Activated naive CD4-positive, alpha-beta T cell treated with anti-CD3 and anti-CD28 coated beads, Interleukin-2, amount 50 U/mL, for 72 hours (primary cell): Measurements from ENCODE around the gene CYP2R1. TPM values are rescaled to one million over a fixed set of nuclear protein-coding genes. Genes with fewer than 3 reads are reported as not detected.

Source experiments
- ATAC-seq, 2 donors: fragments of 150-1000 bp; cut with Tn5 transposase; 2 replicates each; pipeline ENCODE4 v1.10.0; 2021; ENCODE audit warnings: mild to moderate bottlenecking in 2 of 2, moderate library complexity in 2 of 2
- DNase-seq, 2 donors: peaks; one replicate each; pipeline ENCODE4 v3.0.0; 2021 to 2022; ENCODE audit warnings: low spot score in 2 of 2
- H3K27ac Mint-ChIP-seq, 2 donors: one replicate each; pipeline ENCODE4 v1.8.0; 2022; ENCODE audit warnings: mild to moderate bottlenecking in 2 of 2, mixed read lengths in 2 of 2
- H3K36me3 Mint-ChIP-seq, 2 donors: one replicate each; pipeline ENCODE4 v1.8.0; 2022; ENCODE audit warnings: mixed read lengths in 2 of 2
- H3K9me3 Mint-ChIP-seq, 2 donors: one replicate each; pipeline ENCODE4 v1.8.0; 2022; ENCODE audit warnings: mixed read lengths in 2 of 2
- total RNA-seq, 2 donors: library from RNA; stranded (reverse); gene quantifications; one replicate each; pipeline ENCODE4 v1.2.3, GENCODE V29; 2022

Gene CYP2R1
- total RNA-seq, 2 donors from 2014 or later, result 5.1 to 20.6 TPM

DNA sequence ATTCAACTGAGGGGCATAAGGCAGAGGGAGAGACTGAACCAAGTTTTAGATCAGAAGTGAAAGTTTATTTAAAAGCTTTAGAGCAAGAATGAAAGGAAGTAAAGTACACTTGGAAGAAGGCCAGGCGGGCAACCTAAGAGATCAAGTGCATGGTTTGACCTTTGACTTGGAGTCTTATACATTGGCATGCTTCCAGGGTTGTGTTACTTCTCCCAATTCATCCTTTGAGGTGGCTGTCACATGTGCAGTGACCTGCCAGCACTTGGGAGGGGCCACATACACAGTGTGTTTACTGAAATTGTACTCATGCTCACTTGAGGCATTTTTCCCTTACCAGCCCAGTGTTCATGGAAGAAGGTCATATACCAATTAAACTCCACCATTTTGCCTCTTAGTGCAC, 30.4 kb downstream of the CYP2R1 start:
- DNase-seq, result no peak
- peak overlapping the region in 1 of 2 donors; percentile 46 for H3K27ac Mint-ChIP-seq
- peaks cover 13 to 18% of the 10 kb centered on the region in 2 donors for H3K9me3 Mint-ChIP-seq
- ATAC-seq, result no peak
- H3K36me3 Mint-ChIP-seq, result peaks cover 34 to 43% of the 10 kb centered on the region in 2 donors

DNA sequence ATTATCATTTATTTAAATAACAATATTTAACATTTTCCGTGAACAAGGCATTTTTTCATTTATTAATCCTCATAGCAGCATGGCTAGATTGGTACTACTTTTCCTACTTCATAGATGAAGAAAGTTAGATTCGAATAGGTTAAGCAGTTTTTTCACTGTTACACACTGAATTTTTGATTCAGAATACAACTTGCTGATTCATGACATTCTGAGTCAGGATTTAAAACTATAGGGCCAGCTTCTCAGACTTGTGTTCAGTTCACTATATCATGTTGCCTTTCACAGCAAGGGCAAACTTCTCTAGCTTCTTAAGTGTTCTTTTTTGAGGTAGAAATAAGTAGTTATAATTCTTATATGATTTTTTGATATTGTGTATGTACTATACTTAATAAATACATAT, 31.5 kb downstream of the CYP2R1 start:
- Mint-ChIP-seq H3K36me3 (peaks cover 34 to 54% of the 10 kb centered on the region in 2 donors), H3K27ac (no peak overlapping the region), H3K9me3 (peaks cover 13 to 21% of the 10 kb centered on the region in 2 donors)
- ATAC-seq (no peak), DNase-seq (no peak)

DNA sequence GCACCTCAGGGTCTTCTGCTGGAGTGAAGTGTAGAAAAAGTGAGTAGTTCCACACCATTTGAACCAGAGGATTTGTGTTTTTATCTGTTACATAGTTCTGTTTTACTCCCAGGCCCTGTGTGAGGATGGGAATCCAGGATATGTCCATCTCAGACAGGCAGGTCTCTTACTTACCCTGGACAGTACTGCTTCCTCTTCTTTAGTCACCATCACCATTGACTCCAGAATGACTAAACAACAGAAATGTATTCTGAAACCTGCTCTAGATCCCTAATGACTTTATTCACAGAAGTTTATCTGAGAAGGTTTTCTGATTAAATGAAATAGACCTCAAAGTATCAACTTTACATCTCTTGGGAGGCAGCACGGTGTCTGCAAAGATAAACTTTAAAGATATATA, 33.6 kb downstream of the CYP2R1 start:
- ATAC-seq, result peak in 1 of 2 donors; percentile 41
- no peak overlapping the region for H3K27ac Mint-ChIP-seq
- no peak for DNase-seq

DNA sequence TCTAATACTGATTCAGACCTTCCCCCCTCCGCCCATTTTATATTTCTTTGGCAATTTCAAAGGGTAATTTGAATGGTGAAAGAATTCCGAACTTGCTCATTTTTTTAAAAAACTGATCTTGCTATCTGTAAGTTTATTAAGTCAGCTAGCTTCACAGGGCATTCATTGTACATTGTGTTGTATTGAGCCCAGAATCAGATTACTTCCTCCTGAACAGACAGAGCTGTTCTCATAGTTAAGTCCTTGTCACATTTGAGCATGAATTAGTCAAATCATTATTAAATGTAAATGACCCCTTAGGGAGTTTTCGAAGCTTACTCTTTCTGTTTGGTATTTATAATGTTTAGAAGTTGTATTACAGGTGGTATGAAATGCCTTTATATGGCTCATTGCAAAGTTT, 34.4 kb downstream of the CYP2R1 start:
- no peak for DNase-seq
- peaks cover 0 to 9% of the 10 kb centered on the region in 2 donors for H3K9me3 Mint-ChIP-seq
- H3K27ac Mint-ChIP-seq, result no peak overlapping the region
- peaks cover 12 to 56% of the 10 kb centered on the region in 2 donors for H3K36me3 Mint-ChIP-seq
- no peak for ATAC-seq

More for the DNA sequence above, 33.6 kb downstream of the CYP2R1 start:
- Mint-ChIP-seq H3K9me3 (peaks cover 5 to 14% of the 10 kb centered on the region in 2 donors), H3K36me3 (peaks cover 19 to 56% of the 10 kb centered on the region in 2 donors)

DNA sequence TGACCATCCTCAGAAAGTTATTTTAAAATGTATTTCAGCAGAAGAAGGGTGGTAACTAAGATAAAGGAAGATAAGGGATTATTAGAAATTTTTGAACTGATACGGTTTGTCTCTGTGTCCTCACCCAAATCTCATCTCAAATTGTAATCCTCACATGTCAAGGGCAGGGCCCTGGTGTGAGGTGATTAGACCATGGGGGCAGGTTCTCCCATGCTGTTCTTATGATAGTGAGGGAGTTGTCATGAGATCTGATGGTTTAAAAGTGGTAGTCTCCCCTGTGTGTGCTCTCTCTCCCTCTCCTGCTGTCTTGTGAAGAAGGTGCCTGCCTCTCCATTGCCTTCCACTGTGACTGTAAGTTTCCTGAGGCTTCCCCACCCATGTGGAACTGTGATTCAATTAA, 36.1 kb downstream of the CYP2R1 start:
- no peak for DNase-seq
- H3K27ac Mint-ChIP-seq, result peak overlapping the region in 1 of 2 donors; percentile 74
- peaks cover 0 to 55% of the 10 kb centered on the region in 2 donors for H3K36me3 Mint-ChIP-seq

DNA sequence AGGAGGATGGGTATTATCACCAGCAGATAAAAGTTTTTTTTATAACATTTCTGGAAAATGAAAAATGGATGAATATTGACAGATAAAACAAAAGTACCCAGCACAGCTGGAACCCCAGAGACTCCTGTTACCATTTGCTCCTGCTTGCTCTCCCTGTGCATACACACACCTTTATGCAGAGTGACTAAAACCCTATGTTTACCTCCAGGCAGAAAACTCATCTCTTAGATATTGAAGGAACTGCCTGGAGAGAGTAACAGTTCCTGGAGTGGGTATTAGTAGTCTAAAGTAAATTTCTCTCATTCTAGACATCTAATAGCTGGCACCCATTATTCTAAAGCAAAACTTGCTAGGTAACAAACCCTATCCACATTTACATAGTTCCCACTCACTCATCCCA, 38.0 kb downstream of the CYP2R1 start:
- no peak for ATAC-seq
- H3K36me3 Mint-ChIP-seq, result peaks cover 0 to 54% of the 10 kb centered on the region in 2 donors

More for the DNA sequence above, 36.1 kb downstream of the CYP2R1 start:
- ATAC-seq, result no peak
- H3K9me3 Mint-ChIP-seq, result peaks cover 0 to 9% of the 10 kb centered on the region in 2 donors

DNA sequence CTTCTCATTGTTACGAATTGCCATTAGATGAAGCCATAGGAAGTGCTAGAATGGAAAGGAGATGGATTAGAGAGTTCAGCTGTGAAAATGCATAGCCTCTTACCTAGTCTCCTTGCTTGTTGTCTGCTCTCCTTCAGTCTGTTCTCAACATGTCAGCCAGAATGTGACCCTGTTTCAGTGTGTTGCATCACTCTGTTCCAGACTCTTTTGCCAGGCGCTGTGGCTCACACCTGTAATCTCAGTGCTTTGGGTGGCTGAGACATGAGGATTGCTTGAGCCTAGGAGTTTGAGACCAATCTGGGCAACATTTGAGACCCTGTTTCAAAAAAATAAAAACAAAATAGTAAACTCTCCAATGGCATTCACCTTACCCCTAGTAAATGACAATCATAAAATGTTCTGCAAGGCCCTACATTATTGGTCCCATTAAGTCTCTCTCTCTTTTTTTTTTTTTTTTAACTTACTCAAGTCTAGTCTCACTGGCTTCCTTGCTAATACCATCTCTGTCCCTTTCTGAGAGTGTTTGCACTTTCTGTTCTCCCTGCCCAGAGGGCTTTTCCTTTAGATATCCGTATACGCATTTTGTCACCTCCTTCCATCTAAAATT, 39.4 kb downstream of the CYP2R1 start:
- peak overlapping the region in 1 of 2 donors; percentile 74 for H3K27ac Mint-ChIP-seq
- no peak for ATAC-seq
- peaks cover 0 to 9% of the 10 kb centered on the region in 2 donors for H3K9me3 Mint-ChIP-seq
- peaks cover 0 to 54% of the 10 kb centered on the region in 2 donors for H3K36me3 Mint-ChIP-seq
- no peak for DNase-seq

More for the DNA sequence above, 38.0 kb downstream of the CYP2R1 start:
- Mint-ChIP-seq H3K9me3 (peaks cover 0 to 9% of the 10 kb centered on the region in 2 donors), H3K27ac (peak overlapping the region in 1 of 2 donors; percentile 74)
- DNase-seq, result no peak

DNA sequence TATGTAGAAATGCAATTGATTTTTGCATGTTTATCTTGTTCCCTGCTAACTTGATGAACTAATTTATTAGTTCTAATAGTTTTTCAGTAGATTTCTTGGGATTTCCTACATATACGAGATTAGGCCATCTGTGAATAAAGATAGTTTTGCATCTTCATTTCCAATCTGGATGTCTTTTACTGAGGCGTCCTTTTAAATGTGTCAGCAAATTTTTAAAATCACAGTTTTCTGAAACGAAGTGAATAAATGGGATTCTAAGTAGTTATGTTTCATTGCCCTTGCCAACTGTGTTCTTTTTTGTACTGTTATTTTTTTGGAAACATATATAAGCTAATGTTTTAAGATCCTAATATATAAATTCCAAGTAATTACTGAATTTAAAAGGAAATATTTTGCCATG, 50.0 kb downstream of the CYP2R1 start:
- ATAC-seq, result no peak
- Mint-ChIP-seq H3K9me3 (peaks cover 2 to 14% of the 10 kb centered on the region in 2 donors), H3K27ac (no peak overlapping the region), H3K36me3 (peaks cover 16 to 35% of the 10 kb centered on the region in 2 donors)
- no peak for DNase-seq

DNA sequence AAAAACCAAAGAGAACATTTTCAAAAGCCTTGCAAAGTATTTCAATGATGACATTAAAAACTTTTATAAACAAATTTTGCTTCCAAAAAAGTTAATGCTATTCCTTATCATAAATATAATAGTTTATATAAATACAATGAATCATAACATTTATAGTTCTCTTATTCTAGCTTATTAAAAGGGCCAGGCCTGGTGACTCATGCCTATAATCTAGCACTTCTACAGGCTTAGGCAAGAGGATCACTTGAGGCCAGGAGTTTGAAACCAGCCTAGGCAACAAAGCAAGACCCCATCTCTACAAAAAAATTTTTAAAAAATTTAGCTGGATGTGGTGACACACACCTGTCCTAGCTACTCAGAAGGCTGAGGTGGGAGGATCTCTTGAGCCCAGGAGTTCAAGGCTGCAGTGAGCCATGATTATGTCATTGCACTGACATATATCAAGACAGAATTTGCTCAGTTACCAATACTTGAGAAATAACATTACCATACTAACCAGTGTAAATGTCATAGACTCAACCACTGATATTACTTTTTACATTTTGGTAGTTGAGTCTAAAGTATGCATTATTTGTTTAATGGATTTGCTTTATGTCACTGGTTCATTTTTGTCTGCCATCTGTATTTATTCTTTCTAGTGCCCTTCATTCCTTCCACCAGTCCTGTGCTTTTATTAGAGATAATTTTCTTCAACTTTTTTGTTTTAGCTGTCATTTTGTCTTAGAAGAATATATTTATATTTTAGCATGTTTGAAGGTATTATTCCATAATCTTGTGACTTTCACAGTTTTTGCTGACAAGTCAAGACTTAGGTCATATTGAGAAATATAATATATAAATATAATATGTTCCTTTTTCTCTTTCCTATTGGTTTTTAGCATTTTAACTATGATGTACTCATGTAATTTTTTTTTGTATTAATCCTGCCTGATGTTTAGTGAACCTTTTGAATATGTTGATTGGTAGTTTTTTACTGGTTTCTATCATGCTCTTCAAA, 56.2 kb downstream of the CYP2R1 start:
- Mint-ChIP-seq H3K36me3 (peaks cover 14 to 22% of the 10 kb centered on the region in 2 donors), H3K9me3 (peaks cover 0 to 5% of the 10 kb centered on the region in 2 donors), H3K27ac (peak overlapping the region; percentile 11 to 57)
- ATAC-seq (peak; percentile 41 to 66), DNase-seq (no peak)

Other genes with a start within 250 kb of the CYP2R1 start
- 10 to 100 TPM; 10.7 to 42.5 TPM for gene PDE3B, start 248.4 kb downstream of the CYP2R1 start, total RNA-seq
- not detected for gene CALCA, start 80.1 kb upstream of the CYP2R1 start, total RNA-seq
- gene CALCB, start 181.4 kb upstream of the CYP2R1 start, total RNA-seq, result 1 to 10 TPM in 1 of 2 donors, under 1 TPM in 1; 0.75 to 3.6 TPM
- 1 to 10 TPM in 1 of 2 donors, under 1 TPM in 1; 0.36 to 1.4 TPM for gene INSC, start 222.7 kb upstream of the CYP2R1 start, total RNA-seq